ENCODE measurements around the gene SLC16A5. TPM values are rescaled to one million over a fixed set of nuclear protein-coding genes. Genes with fewer than 3 reads are reported as not detected.

The SLC16A5 gene
- total RNA-seq (2013; cell fraction: nucleolus; rRNA removed) = 4.4 and 6.6 TPM in 2 replicates
- 0.76 and 1.2 TPM in 2 replicates for total RNA-seq (2014; rRNA removed)
- total RNA-seq (2014; rRNA removed; fragmentation: Illumina TruSeq; extraction: Trizol) = 0.88 and 0.94 TPM in 2 replicates
- total RNA-seq (2021) = 3.1 and 3.4 TPM in 2 replicates
- 0.83 TPM for polyA plus RNA-seq (2011; ENCODE audit: low read depth)
- 0.17 and 0.30 TPM in 2 replicates for polyA plus RNA-seq (2011; rRNA removed)
- polyA plus RNA-seq (2011; cell fraction: cytosol; rRNA removed) = 0.57 and 0.84 TPM in 2 replicates
- polyA plus RNA-seq (2011; cell fraction: nucleus; rRNA removed) = 2.8 and 2.9 TPM in 2 replicates
- polyA plus RNA-seq (2012) = 2.9 and 4.1 TPM in 2 replicates
- 0.17 and 0.84 TPM in 2 replicates for polyA plus RNA-seq (2014; fragmentation: Illumina TruSeq; extraction: Trizol)
- under 1 TPM; 0.03 to 0.16 TPM for polyA plus RNA-seq (2014; fragmentation: Nextera tagmentation; extraction: Ambion mirVana)
- polyA plus RNA-seq (2014; rRNA removed) = 2.4 and 3.0 TPM in 2 replicates
- 1 to 10 TPM in 1 of 2 experiments, under 1 TPM in 1; 0.98 to 1.0 TPM for polyA plus RNA-seq (2016; fragmentation: Nextera tagmentation; extraction: Ambion mirVana)
- 0.22 and 0.41 TPM in 2 replicates for polyA minus RNA-seq (2011; rRNA and poly(A)+ RNA removed)
- 0.53 and 0.94 TPM in 2 replicates for polyA minus RNA-seq (2011; cell fraction: cytosol; rRNA and poly(A)+ RNA removed)
- polyA minus RNA-seq (2011; cell fraction: nucleus; rRNA and poly(A)+ RNA removed) = 0.73 and 0.96 TPM in 2 replicates
- percentile 51 among the genes with signal in this experiment for Bru-seq, nascent RNA
- BruChase-seq, experiment 1, labeled RNA remaining after a 6-hour chase = percentile 48 among the genes with signal in this experiment
- BruChase-seq, experiment 2, labeled RNA remaining after a 2-hour chase = percentile 45 among the genes with signal in this experiment
- long read RNA-seq, experiment 1 = 0 reads
- long read RNA-seq, experiment 2 = 0 reads

GRCh38 chr17:75087558-75088453, at the start of gene SLC16A5:
Gene SLC16A5, plus strand, starts transcription at chr17:75087954. Its CDS starts 5,683 bp downstream, at chr17:75093637.
- 13% methylated on average over 47 of the region's 69 CpGs for WGBS (ENCODE audit: insufficient coverage, insufficient replicate concordance, low lambda C conversion rate, missing lambda C conversion rate)
- ChIA-PET RAD21 (ENCODE audit: unreplicated experiment) (interaction anchor here (0.7 to 1.7 kb wide), 6 partner anchors 9 to 75 kb away, joined by 3 to 9 read pairs (median 4); partner anchors contain the start of gene MRPL58), POLR2A (interaction anchor here (0.9 to 3.1 kb wide), 5 partner anchors 10 to 126 kb away, joined by 3 to 15 read pairs (median 3); no protein-coding TSS in a partner anchor), SMC1A (ENCODE audit: uncharacterized antibody, unreplicated experiment) (interaction anchor here (0.8 to 2.7 kb wide), 3 partner anchors 9 to 26 kb away, joined by 4 to 9 read pairs (median 4); no protein-coding TSS in a partner anchor), CTCF (interaction anchor here (0.6 to 3.1 kb wide), 8 partner anchors 14 to 114 kb away, joined by 3 to 12 read pairs (median 4); no protein-coding TSS in a partner anchor)
- BruUV-seq (replicated peaks) = no TSS peak
- H3K79me2 ChIP-seq (ENCODE audit: control insufficient read depth, insufficient read depth, low read length) = no peaks in the 10 kb centered on the region
- H3K27ac ChIP-seq (ENCODE audit: control insufficient read depth, insufficient read depth) = peak within 1 kb of the TSS; percentile 50
- H3K36me3 ChIP-seq (ENCODE audit: control insufficient read depth in 2 of 2, insufficient read depth in 2 of 2, low read length in 1 of 2) = no peaks in the 10 kb centered on the region
- DNase-seq (ENCODE audit: low read depth, low spot score) (no peak), ATAC-seq (peak; percentile 84), FAIRE-seq (no peak)
- no peaks in the 10 kb centered on the region for H3K9me3 ChIP-seq (replicated peaks; ENCODE audit: control insufficient read depth, insufficient read depth, low read length)
- intact Hi-C loops (cut with micrococcal nuclease; ENCODE audit: unreplicated experiment) (no loop called here), in situ Hi-C loops (cut with MboI) (no loop called here)
- peak within 1 kb of the TSS; percentile 94 for H2AFZ ChIP-seq (ENCODE audit: control insufficient read depth, low read depth, low read length)
- H4K20me1 ChIP-seq (ENCODE audit: control insufficient read depth, insufficient read depth) = no peaks in the 10 kb centered on the region
- peak within 1 kb of the TSS; percentile 69 for H3K4me3 ChIP-seq
- peaks cover 13% of the 10 kb centered on the region for H3K4me1 ChIP-seq (ENCODE audit: control insufficient read depth, insufficient read depth, low read length)
- H3K27me3 ChIP-seq (replicated peaks in 1 of 2; ENCODE audit: control insufficient read depth in 2 of 2, insufficient read depth in 2 of 2, low read length in 1 of 2) = no peaks in the 10 kb centered on the region
- H3K9ac ChIP-seq (ENCODE audit: control insufficient read depth, insufficient read depth, low read length) = peak within 1 kb of the TSS; percentile 77
- peak within 1 kb of the TSS; percentile 98 for H3K4me2 ChIP-seq (ENCODE audit: control insufficient read depth, insufficient read depth)
- TF ChIP-seq CBX5 (IDR thresholded peaks at IDR 0.05; ENCODE audit: low read depth) (no peak), LARP7 (IDR thresholded peaks at IDR 0.05) (peak; percentile 58; the same call in 1 of the 2 replicates), EED (IDR thresholded peaks at IDR 0.05; ENCODE audit: low read depth) (peak; percentile 27; the same call in 1 of the 2 replicates), POLR2A (IDR thresholded peaks at IDR 0.05; ENCODE audit: low read depth, low read length) (peak; percentile 71; the same call in 1 of the 2 replicates), IKZF1 (conservative IDR thresholded peaks at IDR 0.05) (peak; percentile 61; the same call in 1 of the 2 replicates), PKNOX1 (IDR thresholded peaks at IDR 0.05) (no peak), ETV6 (conservative IDR thresholded peaks at IDR 0.05 in 1 of 2, IDR thresholded peaks at IDR 0.05 in 1 of 2; ENCODE audit: borderline replicate concordance in 1 of 2, low read depth in 1 of 2) (no peak), ZNF687 (IDR thresholded peaks at IDR 0.05) (0 out of 2 replicates have a peak, but pooled peaks have one; percentile 46), MAX (IDR thresholded peaks at IDR 0.05; ENCODE audit: low read depth, low read length) (no peak), NR2F1 (conservative IDR thresholded peaks at IDR 0.05) (0 out of 2 replicates have a peak, but pooled peaks have one; percentile 34), GATAD2B (conservative IDR thresholded peaks at IDR 0.05; ENCODE audit: low read depth) (peak; percentile 54; the same call in 1 of the 2 replicates), BACH1 (IDR thresholded peaks at IDR 0.05; ENCODE audit: borderline replicate concordance) (0 out of 2 replicates have a peak, but pooled peaks have one; percentile 18)
